Esophagus muscularis mucosa (tissue), 4 donors: ENCODE results near the gene NAV2.

Source experiments
- CTCF ChIP-seq, 3 experiments: fragments of 200-600 bp in 2 of 3; fragments of 450-650 bp in 1 of 3; sonication (generic) in 2 of 3; IDR thresholded peaks; one replicate each; pipeline ENCODE4 v1.5.1; 2017 to 2019; ENCODE audit warnings: antibody characterized with exemption in 3 of 3, mild to moderate bottlenecking in 2 of 3, moderate library complexity in 1 of 3
- EP300 ChIP-seq: sonication (generic); formaldehyde crosslinking; IDR thresholded peaks from one replicate; pipeline ENCODE4 v1.6.1; 2017; ENCODE audit warnings: antibody characterized with exemption
- POLR2A ChIP-seq: fragments of 450-650 bp; IDR thresholded peaks from one replicate; pipeline ENCODE4 v1.6.1; 2017; ENCODE audit warnings: antibody characterized with exemption, moderate library complexity, mild to moderate bottlenecking, low read depth

- TF ChIP-seq CTCF (IDR thresholded peaks at IDR 0.05), result no peak
- TF ChIP-seq EP300, result no peak
- no peak for TF ChIP-seq POLR2A
Measured at GRCh38 chr11:20081336-20081735, 368.7 kb downstream of the NAV2 start.
